Measurements from ENCODE around the gene XCL2. TPM values are rescaled to one million over a fixed set of nuclear protein-coding genes. Genes with fewer than 3 reads are reported as not detected.

Gene XCL2
- total RNA-seq, 1 donor from 2014 or later = not detected

DNA sequence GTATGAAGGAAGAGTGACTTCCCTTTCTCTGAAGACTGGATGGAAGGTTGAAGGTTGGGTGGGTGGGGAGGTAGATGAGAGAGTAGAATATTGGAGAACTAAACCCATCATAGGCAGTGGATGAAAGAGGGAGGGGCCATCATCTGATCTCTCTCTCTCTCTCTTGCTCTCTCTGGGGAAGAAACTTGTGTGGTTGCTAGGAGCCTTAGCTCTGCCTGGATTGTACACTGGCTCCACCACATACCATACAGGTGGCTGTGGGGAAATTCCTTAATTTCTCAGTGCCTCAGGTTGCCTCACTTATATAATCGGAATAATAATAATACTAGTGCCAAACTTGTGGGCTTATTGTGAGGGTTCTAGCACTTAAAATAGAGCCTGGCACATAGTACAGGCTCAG, 42.1 kb upstream of the XCL2 start:
- no peak overlapping the region for H3K4me2 ChIP-seq
- DNase-seq (ENCODE audit: low spot score) = no peak
- Mint-ChIP-seq H3K4me1 (peaks cover 3% of the 10 kb centered on the region), H3K27ac (no peak overlapping the region), H3K9me3 (no peaks in the 10 kb centered on the region), H3K36me3 (no peaks in the 10 kb centered on the region), H3K4me3 (no peak overlapping the region), H3K27me3 (ENCODE audit: insufficient read depth, low read depth) (no peaks in the 10 kb centered on the region)
- no peaks in the 10 kb centered on the region for H3K4me1 ChIP-seq
- no peak overlapping the region for H2AFZ ChIP-seq (replicated peaks)
- H4K20me1 ChIP-seq (ENCODE audit: low read depth) = no peaks in the 10 kb centered on the region
- no peaks in the 10 kb centered on the region for H3F3A ChIP-seq (ENCODE audit: low read depth)
- no peak overlapping the region for H3K9ac ChIP-seq
- no peak overlapping the region for H3K4me3 ChIP-seq
- no peak for TF ChIP-seq EZH2phosphoT487 (IDR thresholded peaks at IDR 0.05)
- TF ChIP-seq EZH2 (IDR thresholded peaks at IDR 0.05) = no peak
- TF ChIP-seq, protein P1, sequence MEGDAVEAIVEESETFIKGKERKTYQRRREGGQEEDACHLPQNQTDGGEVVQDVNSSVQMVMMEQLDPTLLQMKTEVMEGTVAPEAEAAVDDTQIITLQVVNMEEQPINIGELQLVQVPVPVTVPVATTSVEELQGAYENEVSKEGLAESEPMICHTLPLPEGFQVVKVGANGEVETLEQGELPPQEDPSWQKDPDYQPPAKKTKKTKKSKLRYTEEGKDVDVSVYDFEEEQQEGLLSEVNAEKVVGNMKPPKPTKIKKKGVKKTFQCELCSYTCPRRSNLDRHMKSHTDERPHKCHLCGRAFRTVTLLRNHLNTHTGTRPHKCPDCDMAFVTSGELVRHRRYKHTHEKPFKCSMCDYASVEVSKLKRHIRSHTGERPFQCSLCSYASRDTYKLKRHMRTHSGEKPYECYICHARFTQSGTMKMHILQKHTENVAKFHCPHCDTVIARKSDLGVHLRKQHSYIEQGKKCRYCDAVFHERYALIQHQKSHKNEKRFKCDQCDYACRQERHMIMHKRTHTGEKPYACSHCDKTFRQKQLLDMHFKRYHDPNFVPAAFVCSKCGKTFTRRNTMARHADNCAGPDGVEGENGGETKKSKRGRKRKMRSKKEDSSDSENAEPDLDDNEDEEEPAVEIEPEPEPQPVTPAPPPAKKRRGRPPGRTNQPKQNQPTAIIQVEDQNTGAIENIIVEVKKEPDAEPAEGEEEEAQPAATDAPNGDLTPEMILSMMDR (IDR thresholded peaks at IDR 0.05) = no peak
- H3K36me3 ChIP-seq = no peaks in the 10 kb centered on the region
- H3K9me3 ChIP-seq (ENCODE audit: low read depth) = no peaks in the 10 kb centered on the region
- no peaks in the 10 kb centered on the region for H3K79me2 ChIP-seq (ENCODE audit: low read depth)
- H3K27ac ChIP-seq = no peak overlapping the region
- no peaks in the 10 kb centered on the region for H3K27me3 ChIP-seq

DNA sequence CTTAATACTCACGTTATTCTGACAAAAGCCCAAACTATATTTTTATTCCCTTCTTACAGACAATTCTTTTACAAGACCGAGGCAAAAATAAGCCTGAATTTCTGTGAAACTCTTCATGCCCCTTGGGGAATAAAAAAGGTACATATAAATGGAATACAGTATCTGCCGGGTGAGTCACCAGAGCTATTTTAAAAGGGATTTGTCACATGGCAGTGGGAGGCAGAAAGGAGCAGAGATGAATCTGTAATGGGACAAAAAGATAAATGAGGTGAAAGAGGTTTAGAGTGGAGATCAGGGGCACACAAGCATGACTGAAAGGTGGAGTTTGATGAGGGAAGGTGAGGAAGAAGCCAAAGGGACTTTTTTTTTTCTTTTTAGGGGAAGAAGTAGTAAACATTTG, 41.4 kb upstream of the XCL2 start:
- Histone ChIP-seq H4K20me1 (ENCODE audit: low read depth) (no peaks in the 10 kb centered on the region), H3K9ac (no peak overlapping the region), H3K4me1 (no peaks in the 10 kb centered on the region), H3K36me3 (no peaks in the 10 kb centered on the region), H3K4me3 (no peak overlapping the region), H3K27me3 (no peaks in the 10 kb centered on the region), H3K9me3 (ENCODE audit: low read depth) (no peaks in the 10 kb centered on the region), H3F3A (ENCODE audit: low read depth) (no peaks in the 10 kb centered on the region), H2AFZ (replicated peaks) (no peak overlapping the region), H3K27ac (no peak overlapping the region), H3K79me2 (ENCODE audit: low read depth) (no peaks in the 10 kb centered on the region), H3K4me2 (no peak overlapping the region)
- Mint-ChIP-seq H3K4me1 (peaks cover 3% of the 10 kb centered on the region), H3K36me3 (no peaks in the 10 kb centered on the region), H3K9me3 (no peaks in the 10 kb centered on the region), H3K27ac (no peak overlapping the region), H3K4me3 (no peak overlapping the region), H3K27me3 (ENCODE audit: insufficient read depth, low read depth) (no peaks in the 10 kb centered on the region)
- DNase-seq (ENCODE audit: low spot score) = no peak
- TF ChIP-seq EZH2phosphoT487 (IDR thresholded peaks at IDR 0.05) (no peak), EZH2 (IDR thresholded peaks at IDR 0.05) (no peak)
- TF ChIP-seq, protein P1 (IDR thresholded peaks at IDR 0.05) = no peak

DNA sequence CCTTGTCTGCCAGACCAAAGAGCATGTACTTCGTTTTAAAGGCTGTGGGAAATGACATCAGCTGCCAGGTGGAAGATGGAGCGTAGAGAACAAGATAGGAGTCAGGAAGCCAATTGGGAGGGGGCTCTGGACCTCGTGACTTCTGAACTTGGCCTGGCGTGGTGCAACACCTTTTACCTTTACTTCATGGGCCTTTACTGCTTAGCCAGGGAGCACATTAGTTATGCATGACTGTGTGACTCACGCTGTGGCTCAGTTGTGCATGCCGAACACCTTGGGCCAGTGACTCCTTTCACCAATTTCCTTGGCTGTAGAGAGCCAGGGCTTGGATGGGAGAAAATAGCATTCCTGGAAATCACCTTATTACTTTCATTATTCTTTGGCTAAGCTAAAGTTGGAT, 39.8 kb upstream of the XCL2 start:
- Histone ChIP-seq H3K27me3 (no peaks in the 10 kb centered on the region), H3K27ac (no peak overlapping the region), H3K79me2 (ENCODE audit: low read depth) (no peaks in the 10 kb centered on the region), H2AFZ (replicated peaks) (no peak overlapping the region), H3K36me3 (no peaks in the 10 kb centered on the region), H3K9me3 (ENCODE audit: low read depth) (no peaks in the 10 kb centered on the region), H3K4me3 (no peak overlapping the region), H3F3A (ENCODE audit: low read depth) (no peaks in the 10 kb centered on the region), H3K9ac (no peak overlapping the region), H4K20me1 (ENCODE audit: low read depth) (no peaks in the 10 kb centered on the region), H3K4me2 (no peak overlapping the region), H3K4me1 (no peaks in the 10 kb centered on the region)
- H3K4me1 Mint-ChIP-seq = peaks cover 3% of the 10 kb centered on the region
- no peaks in the 10 kb centered on the region for H3K36me3 Mint-ChIP-seq
- no peak overlapping the region for H3K27ac Mint-ChIP-seq
- no peak for DNase-seq (ENCODE audit: low spot score)
- H3K4me3 Mint-ChIP-seq = no peak overlapping the region
- H3K27me3 Mint-ChIP-seq (ENCODE audit: insufficient read depth, low read depth) = no peaks in the 10 kb centered on the region
- H3K9me3 Mint-ChIP-seq = no peaks in the 10 kb centered on the region
- TF ChIP-seq EZH2 (IDR thresholded peaks at IDR 0.05) (no peak), EZH2phosphoT487 (IDR thresholded peaks at IDR 0.05) (no peak)
- TF ChIP-seq, protein P1 (IDR thresholded peaks at IDR 0.05) = no peak

Measured in neural progenitor cell (in vitro differentiated cells).